ENCODE results near the gene IMP4. TPM values are rescaled to one million over a fixed set of nuclear protein-coding genes. Genes with fewer than 3 reads are reported as not detected.

IMP4 gene
- total RNA-seq (2013) = 54.3 TPM
- polyA plus RNA-seq (10 to 100 TPM; 57.6 to 81.2 (median 58.5) TPM), polyA minus RNA-seq (37.7 and 81.5 TPM in 2 replicates), total RNA-seq (4.5 to 22.9 (median 15.1) reads per million in 11 experiments)

DNA sequence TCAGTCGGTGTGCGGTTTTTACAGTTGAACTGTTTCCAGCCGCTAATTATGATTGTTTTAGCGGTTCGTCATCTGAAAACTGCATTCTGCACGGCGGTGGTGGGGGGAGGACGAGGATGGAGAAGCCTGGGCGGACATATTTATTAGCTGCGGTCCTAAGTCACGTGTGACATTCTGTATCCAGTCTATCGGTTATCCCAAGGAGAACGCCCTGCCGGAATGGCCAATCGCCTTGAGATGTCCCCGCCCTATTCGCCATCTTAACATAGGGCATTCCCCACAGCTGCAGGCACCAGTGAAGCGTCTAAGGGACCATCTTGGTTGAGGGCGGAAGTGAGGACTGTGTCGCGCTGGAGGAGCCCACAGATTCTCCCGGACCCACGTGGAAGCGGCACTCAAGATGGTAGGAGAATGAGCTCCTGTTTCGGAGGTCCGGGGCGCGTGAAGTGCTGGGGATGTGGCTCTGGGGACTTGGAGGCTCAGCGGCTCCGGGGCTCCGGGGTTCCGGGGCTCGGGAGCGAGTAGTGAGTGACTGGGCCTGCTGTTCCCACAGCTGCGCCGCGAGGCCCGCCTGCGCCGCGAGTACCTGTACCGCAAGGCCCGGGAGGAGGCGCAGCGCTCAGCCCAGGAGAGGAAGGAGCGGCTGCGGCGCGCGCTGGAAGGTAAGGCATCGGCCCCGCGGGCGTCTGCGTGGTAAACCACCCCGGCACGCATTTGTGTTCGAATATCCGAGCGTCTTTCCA is at the start of gene IMP4:
Gene IMP4 (plus strand): TSS at position 365 of the 743 bp plus-strand sequence. CDS start 36 bp downstream, at position 401.
- Mint-ChIP-seq H3K9me3 (no peaks in the 10 kb centered on the region), H3K27me3 (ENCODE audit: low read depth in 3 of 3) (peaks cover 0 to 4% (median 4%) of the 10 kb centered on the region in 3 donors), H3K4me1 (peaks cover 25% of the 10 kb centered on the region)

More for the DNA sequence above, at the start of gene IMP4:
- Histone ChIP-seq H3K27me3 (ENCODE audit: control insufficient read depth in 2 of 2, insufficient read depth in 2 of 2, low read length in 2 of 2) (no peaks in the 10 kb centered on the region), H3K4me2 (replicated peaks; ENCODE audit: extremely low read depth, low read length, poor library complexity, severe bottlenecking) (peak within 1 kb of the TSS; percentile 89), H3K79me2 (ENCODE audit: insufficient read depth, low read length) (peaks cover 25% of the 10 kb centered on the region), H4K20me1 (ENCODE audit: insufficient read depth, low read length) (no peaks in the 10 kb centered on the region), H3K4me3 (replicated peaks in 1 of 3; ENCODE audit: low read depth in 2 of 3, low read length in 3 of 3) (peak within 1 kb of the TSS; percentile 77 to 87 (median 84)), H3K27ac (ENCODE audit: low read depth in 1 of 2, low read length in 2 of 2) (peak within 1 kb of the TSS; percentile 80 to 96), H3K9ac (ENCODE audit: insufficient read depth, low read length, poor library complexity, severe bottlenecking) (peak within 1 kb of the TSS; percentile 82), H3K36me3 (replicated peaks in 1 of 2; ENCODE audit: control insufficient read depth in 1 of 2, insufficient read depth in 2 of 2, low read length in 2 of 2) (peaks cover 58% of the 10 kb centered on the region in 2 donors), H3K9me3 (replicated peaks in 1 of 2; ENCODE audit: control insufficient read depth in 1 of 2, insufficient read depth in 1 of 2, low read length in 2 of 2) (no peaks in the 10 kb centered on the region), H3K4me1 (ENCODE audit: control insufficient read depth in 1 of 2, insufficient read depth in 2 of 2, low read length in 2 of 2) (peaks cover 17 to 34% of the 10 kb centered on the region in 2 donors), H2AFZ (ENCODE audit: insufficient read depth, low read depth, low read length, poor library complexity, severe bottlenecking) (peak within 1 kb of the TSS; percentile 89)
- Mint-ChIP-seq H3K36me3 (peaks cover 63% of the 10 kb centered on the region in 2 donors), H3K4me3 (peak within 1 kb of the TSS; percentile 99 to 100), H3K27ac (peak within 1 kb of the TSS; percentile 97 to 99 (median 99))
- TF ChIP-seq CTCF (IDR thresholded peaks at IDR 0.05) = peak; percentile 32
- peak; percentile 98 to 100 (median 99) for DNase-seq
- intact Hi-C loops (cut with micrococcal nuclease) = loop anchor here in 1 of 2 donors (5.0 kb wide), 1 partner anchor 165 kb away; no protein-coding TSS in a partner anchor
- WGBS (ENCODE audit: insufficient coverage) = 0% methylated on average over 54 of the region's 60 CpGs

Measured in CD14-positive monocyte (primary cell).